ENCODE results near the gene CALD1.

DNA sequence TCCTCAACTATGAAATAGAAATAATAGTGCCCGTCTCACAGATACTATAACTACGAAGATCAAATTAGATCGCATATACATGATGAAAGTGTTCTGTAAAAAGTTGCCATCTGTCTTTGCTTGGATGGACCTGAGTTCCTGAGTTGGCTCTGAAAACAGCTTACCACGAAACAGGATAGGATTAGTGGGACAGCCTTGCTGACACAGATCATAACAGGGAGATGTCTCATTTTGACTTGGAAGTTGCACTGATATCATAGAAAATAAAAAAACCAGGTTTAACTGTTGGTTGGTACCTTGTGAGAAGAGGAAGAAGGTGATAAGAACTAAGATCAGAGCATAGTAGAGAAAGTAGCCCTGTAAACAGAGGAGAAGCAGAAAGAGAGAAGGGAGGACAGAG, 127.6 kb downstream of the CALD1 start:
- TF ChIP-seq EZH2 (IDR thresholded peaks at IDR 0.05; ENCODE audit: low read length, unreplicated experiment): no peak
- no peak for TF ChIP-seq CTCF (conservative IDR thresholded peaks at IDR 0.05; ENCODE audit: low read depth, low read length)
- no peak for TF ChIP-seq EZH2phosphoT487 (IDR thresholded peaks at IDR 0.05; ENCODE audit: borderline replicate concordance, low read length)

Data from PC-3 (cell line).